GM18507 (cell line): ENCODE measurements around the gene ESRRA.
"Not testable (repeated sequence)": the region's sequence is repeated elsewhere in the genome, so short reads cannot be mapped to it uniquely, and the experiment has no call there.

Experiments used
- DNase-seq: peaks from one replicate; pipeline ENCODE4 v3.0.0; 2011; ENCODE audit warnings: low read depth; ENCODE audit not compliant: insufficient read length; ENCODE audit errors: extremely low spot score
- FAIRE-seq: peaks from 2 replicates; lab custom pipeline; 2011; peaks lifted over from hg19 to GRCh38; lab: Jason Lieb, UNC

Gene ESRRA

GRCh38 chr11:64321533-64321932 lies 16.2 kb downstream of the ESRRA start:
- no peak for FAIRE-seq
- no peak for DNase-seq

- no peak for FAIRE-seq
- no peak for DNase-seq
Measured at GRCh38 chr11:64322925-64323260, 17.6 kb downstream of the ESRRA start.

- no peak for DNase-seq
- no peak for FAIRE-seq
Measured at GRCh38 chr11:64323373-64323772, 18.0 kb downstream of the ESRRA start.

GRCh38 chr11:64323984-64324383 lies 18.7 kb downstream of the ESRRA start:
- not testable (repeated sequence) for DNase-seq, FAIRE-seq

- DNase-seq (no peak), FAIRE-seq (no peak)
Measured at GRCh38 chr11:64324692-64325469, 19.6 kb downstream of the ESRRA start.

- FAIRE-seq (no peak), DNase-seq (no peak)
Measured at GRCh38 chr11:64327375-64327774, 22.1 kb downstream of the ESRRA start.

- no peak for FAIRE-seq
- DNase-seq = no peak
Measured at GRCh38 chr11:64327993-64328392, 22.7 kb downstream of the ESRRA start.

GRCh38 chr11:64330888-64331287 lies 25.6 kb downstream of the ESRRA start:
- DNase-seq = no peak
- no peak for FAIRE-seq

- peak; percentile 64 for DNase-seq
- FAIRE-seq = peak; percentile 85
Measured at GRCh38 chr11:64331569-64332371, 26.4 kb downstream of the ESRRA start.

GRCh38 chr11:64333556-64333955 lies 28.2 kb downstream of the ESRRA start:
- DNase-seq (no peak), FAIRE-seq (no peak)

GRCh38 chr11:64334764-64335735 lies 29.7 kb downstream of the ESRRA start:
- DNase-seq (peak; percentile 80), FAIRE-seq (peak; percentile 81)

- FAIRE-seq (no peak), DNase-seq (no peak)
Measured at GRCh38 chr11:64337538-64338249, 32.4 kb downstream of the ESRRA start.

GRCh38 chr11:64338716-64339115 lies 33.4 kb downstream of the ESRRA start:
- FAIRE-seq = no peak
- no peak for DNase-seq

- DNase-seq (no peak), FAIRE-seq (peak; percentile 36)
Measured at GRCh38 chr11:64339286-64339685, 34.0 kb downstream of the ESRRA start.

GRCh38 chr11:64339754-64340408 lies 34.6 kb downstream of the ESRRA start, which contains the start of gene CCDC88B:
TSS of gene CCDC88B (plus strand) at chr11:64340204. CDS start at chr11:64340267, 63 bp downstream.
- peak; percentile 78 for DNase-seq
- peak; percentile 91 for FAIRE-seq

- DNase-seq = peak; percentile 66
- peak; percentile 85 for FAIRE-seq
Measured at GRCh38 chr11:64340671-64341335, 35.5 kb downstream of the ESRRA start.

- FAIRE-seq (no peak), DNase-seq (no peak)
Measured at GRCh38 chr11:64341429-64341828, 36.1 kb downstream of the ESRRA start.
